Mucosa of rectum (tissue), 2 donors: Measurements from ENCODE around the gene PROK1.

ENCODE experiments used
- H3K27ac ChIP-seq, 2 donors: one replicate each; pipeline ENCODE4 v1.7.0; 2013; ENCODE audit warnings: inconsistent platforms in 2 of 2, low read depth in 2 of 2, low read length in 2 of 2
- H3K27me3 ChIP-seq, 2 donors: one replicate each; pipeline ENCODE4 v1.7.0; 2013; ENCODE audit warnings: low read length in 2 of 2; ENCODE audit not compliant: control insufficient read depth in 2 of 2, insufficient read depth in 2 of 2
- H3K36me3 ChIP-seq, 2 donors: one replicate each; pipeline ENCODE4 v1.7.0; 2013; ENCODE audit warnings: low read length in 2 of 2; ENCODE audit not compliant: control insufficient read depth in 2 of 2, insufficient read depth in 2 of 2
- H3K4me1 ChIP-seq, 2 donors: one replicate each; pipeline ENCODE4 v1.7.0; 2013; ENCODE audit warnings: low read length in 2 of 2, mild to moderate bottlenecking in 1 of 2; ENCODE audit not compliant: control insufficient read depth in 2 of 2, insufficient read depth in 2 of 2
- H3K4me3 ChIP-seq, 2 donors: one replicate each; pipeline ENCODE4 v1.7.0; 2013; ENCODE audit warnings: low read length in 2 of 2
- H3K9ac ChIP-seq, 2 donors: one replicate each; pipeline ENCODE4 v1.7.0; 2013; ENCODE audit warnings: low read length in 2 of 2, low read depth in 1 of 2, mild to moderate bottlenecking in 1 of 2
- H3K9me3 ChIP-seq, 2 donors: one replicate each; pipeline ENCODE4 v1.7.0; 2013; ENCODE audit warnings: low read length in 2 of 2; ENCODE audit not compliant: control insufficient read depth in 2 of 2
- donor health status: healthy.
- donor health status: Normal muscosa, but diverticular disease.

Gene PROK1

DNA sequence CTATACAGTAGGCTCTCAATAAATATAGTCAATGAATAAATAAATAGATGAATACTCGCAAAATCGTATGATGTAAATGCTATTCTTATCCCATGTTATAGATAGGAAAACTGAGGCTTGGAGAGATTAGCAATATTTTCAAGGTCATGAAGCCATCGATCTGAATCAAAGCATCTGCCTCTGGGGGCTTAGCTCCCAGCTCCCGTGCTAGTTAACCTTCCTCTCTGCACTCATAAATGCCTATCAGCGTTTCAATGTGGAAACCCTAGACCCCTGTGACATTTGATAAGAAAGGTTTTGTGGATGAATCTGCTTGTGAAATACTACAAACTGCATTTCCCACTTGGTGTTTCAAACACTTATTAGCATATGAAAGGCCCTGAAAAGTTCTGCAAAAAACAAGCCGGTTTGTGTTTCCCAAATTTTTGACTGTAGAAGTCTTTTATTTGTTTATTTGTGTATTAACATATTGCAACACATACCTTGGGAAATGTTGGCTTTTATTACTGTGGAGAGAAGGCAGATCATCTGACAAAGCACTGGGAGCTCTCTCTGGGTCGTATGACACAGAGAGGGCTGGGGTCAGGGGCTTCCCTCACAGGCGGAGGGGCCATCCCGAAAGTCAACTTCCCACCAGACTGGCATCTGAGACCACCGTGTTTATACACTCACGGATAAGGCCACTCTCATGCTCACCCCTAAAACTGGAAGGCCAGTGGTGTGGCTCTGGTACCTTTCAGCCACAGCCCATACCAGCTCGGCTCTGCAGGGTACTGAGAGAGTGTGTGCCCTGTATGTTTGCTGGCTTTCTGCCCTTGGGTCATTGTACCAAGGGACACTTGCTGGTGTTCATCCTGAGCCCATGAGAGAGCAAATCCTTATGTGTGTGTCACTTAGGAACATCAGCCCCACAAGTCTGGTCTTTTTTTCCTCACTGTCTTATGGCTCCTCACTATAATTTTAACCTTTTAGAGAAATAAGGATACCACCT, 993 bp upstream of the PROK1 start:
- Histone ChIP-seq H3K9ac (no peak overlapping the region), H3K27me3 (peaks cover 3 to 10% of the 10 kb centered on the region in 2 donors), H3K9me3 (no peaks in the 10 kb centered on the region), H3K27ac (no peak overlapping the region), H3K36me3 (no peaks in the 10 kb centered on the region), H3K4me3 (no peak overlapping the region), H3K4me1 (no peaks in the 10 kb centered on the region)

DNA sequence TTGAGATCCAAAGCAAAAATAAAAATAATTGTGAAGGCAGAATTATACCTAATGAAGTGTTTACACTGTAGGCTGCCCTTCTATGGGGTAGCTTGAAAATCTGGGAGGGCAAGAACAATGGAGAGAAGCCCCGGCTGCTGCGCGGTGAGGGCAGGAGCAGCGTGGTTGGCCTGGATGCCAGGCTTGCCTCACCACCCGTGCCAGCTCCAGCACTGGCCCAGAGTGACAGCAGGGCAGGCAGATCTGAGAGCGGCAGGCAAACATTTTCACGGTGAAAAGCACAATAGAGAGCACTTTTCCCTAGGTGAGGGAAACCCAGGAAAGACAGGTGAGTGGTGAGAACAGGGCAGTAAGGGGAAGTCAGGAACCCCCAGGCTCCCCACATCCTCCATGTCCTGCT, 1.4 kb downstream of the PROK1 start:
- H3K9ac ChIP-seq = no peak overlapping the region
- H3K27ac ChIP-seq = no peak overlapping the region
- peaks cover 3 to 10% of the 10 kb centered on the region in 2 donors for H3K27me3 ChIP-seq

DNA sequence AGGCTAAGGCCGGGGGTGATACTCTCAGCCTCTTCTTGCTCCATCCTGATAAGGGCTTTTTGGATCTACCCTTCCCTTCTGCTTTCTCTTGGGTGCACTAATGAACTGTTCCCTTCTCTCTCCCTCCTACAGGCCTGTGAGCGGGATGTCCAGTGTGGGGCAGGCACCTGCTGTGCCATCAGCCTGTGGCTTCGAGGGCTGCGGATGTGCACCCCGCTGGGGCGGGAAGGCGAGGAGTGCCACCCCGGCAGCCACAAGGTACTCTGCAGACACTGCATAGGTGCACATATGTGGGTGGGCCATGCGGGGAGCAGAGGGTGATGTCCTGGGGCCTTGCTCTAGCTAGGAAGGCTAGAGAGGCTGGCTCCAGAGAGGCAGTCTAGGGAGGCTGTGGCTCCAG, 2.9 kb downstream of the PROK1 start:
- Histone ChIP-seq H3K9me3 (no peaks in the 10 kb centered on the region), H3K27me3 (peaks cover 3 to 10% of the 10 kb centered on the region in 2 donors), H3K4me3 (no peak overlapping the region), H3K4me1 (no peaks in the 10 kb centered on the region), H3K36me3 (no peaks in the 10 kb centered on the region), H3K27ac (no peak overlapping the region), H3K9ac (no peak overlapping the region)

More for the DNA sequence above, 1.4 kb downstream of the PROK1 start:
- Histone ChIP-seq H3K4me3 (no peak overlapping the region), H3K9me3 (no peaks in the 10 kb centered on the region), H3K36me3 (no peaks in the 10 kb centered on the region), H3K4me1 (no peaks in the 10 kb centered on the region)

DNA sequence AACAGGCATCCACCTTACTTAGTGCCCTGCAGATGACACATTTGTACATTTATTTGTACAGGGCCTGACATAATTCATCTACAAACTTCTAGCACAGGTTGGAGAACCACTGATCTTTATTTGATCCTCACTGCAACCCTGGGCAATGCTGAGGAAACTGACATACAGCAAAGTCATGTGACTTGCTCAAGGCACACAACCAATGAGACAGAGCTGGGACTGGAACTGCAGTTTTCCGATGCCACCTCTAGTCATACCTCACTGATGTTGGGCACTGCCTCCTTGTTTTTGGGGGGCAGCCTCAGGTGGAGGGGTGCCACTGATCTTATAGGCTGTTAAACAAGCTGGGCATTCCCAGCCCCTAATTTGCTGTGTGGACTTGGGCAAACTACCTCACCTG, 3.4 kb downstream of the PROK1 start:
- Histone ChIP-seq H3K4me1 (no peaks in the 10 kb centered on the region), H3K27ac (no peak overlapping the region), H3K4me3 (no peak overlapping the region), H3K9ac (no peak overlapping the region), H3K27me3 (peaks cover 3 to 10% of the 10 kb centered on the region in 2 donors), H3K36me3 (no peaks in the 10 kb centered on the region), H3K9me3 (no peaks in the 10 kb centered on the region)

DNA sequence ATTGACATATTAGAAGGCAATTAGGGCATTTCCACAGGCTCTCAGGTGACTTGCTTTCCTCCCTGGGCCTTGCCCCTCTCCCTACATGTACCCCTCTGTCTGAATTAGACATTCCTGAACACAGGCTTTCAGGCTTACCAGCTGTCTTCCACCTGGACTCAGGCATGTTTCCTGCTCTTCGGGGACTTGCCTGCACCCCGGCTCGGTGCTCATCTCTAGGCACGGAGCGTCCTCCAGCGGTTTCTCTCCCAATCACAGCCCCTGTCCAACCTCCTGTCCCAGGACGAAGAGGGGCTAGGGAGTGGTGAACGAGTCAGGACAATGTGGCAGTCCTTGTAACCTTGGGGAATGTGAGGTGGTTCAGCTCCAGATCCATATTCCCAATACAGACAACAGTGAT, 4.2 kb downstream of the PROK1 start:
- H3K4me1 ChIP-seq = no peaks in the 10 kb centered on the region
- H3K4me3 ChIP-seq = no peak overlapping the region
- H3K9ac ChIP-seq = no peak overlapping the region
- H3K36me3 ChIP-seq = no peaks in the 10 kb centered on the region
- H3K27me3 ChIP-seq = peaks cover 3 to 4% of the 10 kb centered on the region in 2 donors
- no peak overlapping the region for H3K27ac ChIP-seq
- H3K9me3 ChIP-seq = no peaks in the 10 kb centered on the region

DNA sequence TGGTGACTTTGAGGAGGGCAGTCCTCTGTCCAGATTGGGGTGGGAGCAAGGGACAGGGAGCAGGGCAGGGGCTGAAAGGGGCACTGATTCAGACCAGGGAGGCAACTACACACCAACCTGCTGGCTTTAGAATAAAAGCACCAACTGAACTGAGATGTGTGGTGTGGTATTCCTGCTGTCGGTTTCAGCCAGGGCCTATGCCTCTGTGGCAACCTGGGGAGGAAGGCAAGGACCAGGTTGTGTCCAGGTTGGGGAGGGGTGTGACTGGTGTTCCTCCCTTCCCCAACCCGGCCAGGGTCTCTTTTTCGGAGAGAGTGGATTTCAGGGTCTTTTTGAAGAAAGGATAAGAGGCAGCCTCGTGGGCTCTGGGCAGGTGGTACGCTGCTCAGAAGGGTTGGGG, 6.3 kb downstream of the PROK1 start:
- H3K9ac ChIP-seq = no peak overlapping the region
- H3K27ac ChIP-seq = no peak overlapping the region
- H3K4me3 ChIP-seq = no peak overlapping the region
- H3K4me1 ChIP-seq = no peaks in the 10 kb centered on the region
- no peaks in the 10 kb centered on the region for H3K36me3 ChIP-seq
- H3K27me3 ChIP-seq = no peaks in the 10 kb centered on the region
- H3K9me3 ChIP-seq = no peaks in the 10 kb centered on the region

DNA sequence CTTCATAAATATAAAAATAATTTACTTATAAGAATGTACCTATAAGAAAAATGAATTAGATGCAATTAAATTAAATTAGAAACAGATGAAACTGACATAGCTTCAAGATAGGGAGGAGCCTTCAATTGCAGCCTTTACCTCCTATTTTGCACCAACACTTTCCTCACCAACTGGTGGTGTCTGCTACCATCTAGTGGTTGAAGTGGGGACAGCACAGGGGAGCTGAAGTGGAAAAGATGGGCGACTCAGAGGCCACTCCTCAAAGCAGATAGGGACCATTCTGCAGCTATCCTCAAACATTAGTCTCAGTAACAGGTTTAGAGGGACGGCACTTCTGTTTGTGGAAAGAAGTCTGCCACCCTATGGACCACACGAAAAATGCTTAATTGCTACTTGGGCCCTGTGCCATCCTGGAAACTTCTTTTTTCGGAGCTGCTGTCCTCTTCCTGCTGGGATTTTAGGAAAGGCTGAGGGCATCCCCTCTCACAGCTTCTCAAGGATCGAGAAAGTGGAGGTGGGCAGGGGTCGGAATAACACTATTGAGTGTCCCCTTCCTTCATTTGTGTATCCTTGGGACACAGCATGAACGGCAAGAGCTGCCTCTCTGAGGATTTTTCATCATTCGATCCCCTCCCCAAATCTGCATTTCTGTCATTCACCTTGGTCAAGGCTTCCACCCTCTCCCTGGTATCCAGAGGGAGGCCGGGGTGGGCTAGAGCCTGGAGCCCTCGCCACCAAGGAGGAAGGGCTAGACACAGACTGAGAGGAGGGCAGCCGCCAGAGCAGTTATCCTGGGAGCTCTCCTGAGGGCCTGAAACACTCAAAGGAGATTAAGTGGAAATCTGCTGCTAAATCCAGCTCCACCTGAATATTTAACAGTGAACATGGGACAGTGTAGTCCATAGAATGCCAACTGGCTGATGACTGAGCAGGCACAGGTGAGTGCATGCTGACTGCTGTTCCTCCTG, 9.6 kb downstream of the PROK1 start:
- no peaks in the 10 kb centered on the region for H3K4me1 ChIP-seq

DNA sequence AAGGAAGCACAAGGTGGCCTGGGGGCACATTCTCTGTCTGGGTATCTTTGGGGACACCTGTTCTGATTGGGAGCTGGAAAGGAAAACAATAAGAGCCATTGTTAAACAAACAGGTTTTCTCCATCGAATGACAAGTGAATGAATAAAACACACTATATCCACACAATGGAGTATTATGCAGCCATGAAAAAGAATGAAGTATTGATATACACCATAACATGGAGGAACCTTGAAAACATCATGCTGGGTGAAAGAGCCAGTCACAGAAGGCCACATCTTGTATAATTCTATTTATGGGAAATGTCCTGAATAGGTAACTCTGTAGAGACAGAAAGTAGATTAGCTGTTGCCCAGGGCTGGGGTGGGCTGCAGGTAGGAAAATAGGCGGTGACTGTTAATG, 11.1 kb downstream of the PROK1 start:
- no peak overlapping the region for H3K4me3 ChIP-seq
- no peaks in the 10 kb centered on the region for H3K27me3 ChIP-seq
- H3K36me3 ChIP-seq = no peaks in the 10 kb centered on the region
- H3K4me1 ChIP-seq = no peaks in the 10 kb centered on the region
- H3K9ac ChIP-seq = no peak overlapping the region
- no peaks in the 10 kb centered on the region for H3K9me3 ChIP-seq
- H3K27ac ChIP-seq = no peak overlapping the region

More for the DNA sequence above, 9.6 kb downstream of the PROK1 start:
- H3K36me3 ChIP-seq = no peaks in the 10 kb centered on the region
- H3K9me3 ChIP-seq = no peaks in the 10 kb centered on the region
- no peak overlapping the region for H3K9ac ChIP-seq
- no peak overlapping the region for H3K27ac ChIP-seq
- H3K27me3 ChIP-seq = no peaks in the 10 kb centered on the region
- H3K4me3 ChIP-seq = no peak overlapping the region

DNA sequence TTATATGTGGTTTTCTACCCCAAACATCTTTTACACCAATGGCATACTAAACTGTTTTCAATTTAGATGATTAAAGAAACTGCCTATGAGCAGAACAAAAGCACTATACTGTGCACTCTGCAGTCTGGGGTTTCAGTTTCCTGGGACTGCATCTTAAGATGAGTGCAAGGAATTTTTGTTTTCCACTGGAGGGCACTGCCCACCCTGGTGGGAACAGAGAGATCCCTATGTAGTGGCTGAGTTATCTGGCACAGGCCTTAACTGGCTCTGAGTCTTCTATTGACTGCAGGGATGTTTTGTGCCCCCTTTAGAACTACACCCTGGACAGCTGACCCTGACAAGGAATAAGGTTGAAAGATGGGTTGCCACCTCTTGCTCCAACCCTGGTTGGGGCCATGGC, 12.0 kb downstream of the PROK1 start:
- Histone ChIP-seq H3K27me3 (no peaks in the 10 kb centered on the region), H3K9ac (no peak overlapping the region), H3K36me3 (no peaks in the 10 kb centered on the region), H3K4me1 (no peaks in the 10 kb centered on the region), H3K27ac (no peak overlapping the region), H3K9me3 (no peaks in the 10 kb centered on the region), H3K4me3 (no peak overlapping the region)

DNA sequence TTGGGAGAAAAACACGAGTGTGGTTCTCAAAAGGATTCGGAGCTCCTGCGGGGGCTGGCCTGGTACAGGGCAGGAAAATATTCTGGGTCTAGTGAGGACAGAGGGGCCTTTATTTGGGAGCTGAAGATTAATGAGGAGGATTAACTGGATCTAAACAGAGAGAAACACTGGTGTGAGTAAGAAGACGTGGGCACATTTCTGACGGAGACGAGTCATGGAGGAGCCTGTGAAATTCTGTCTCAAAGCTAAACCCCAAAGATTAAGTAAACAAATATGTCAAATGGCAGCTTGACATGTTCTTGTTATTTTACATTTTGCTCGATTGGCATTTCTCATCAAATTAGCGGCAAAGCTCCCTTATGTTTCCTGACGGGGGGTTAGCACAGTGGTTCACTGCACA, 12.8 kb downstream of the PROK1 start:
- H3K9ac ChIP-seq = no peak overlapping the region
- H3K4me1 ChIP-seq = no peaks in the 10 kb centered on the region
- H3K27ac ChIP-seq = no peak overlapping the region
- no peaks in the 10 kb centered on the region for H3K36me3 ChIP-seq
- H3K27me3 ChIP-seq = no peaks in the 10 kb centered on the region
- no peaks in the 10 kb centered on the region for H3K9me3 ChIP-seq
- no peak overlapping the region for H3K4me3 ChIP-seq
